ENCODE results near the gene CPEB4.

The CPEB4 gene

DNA sequence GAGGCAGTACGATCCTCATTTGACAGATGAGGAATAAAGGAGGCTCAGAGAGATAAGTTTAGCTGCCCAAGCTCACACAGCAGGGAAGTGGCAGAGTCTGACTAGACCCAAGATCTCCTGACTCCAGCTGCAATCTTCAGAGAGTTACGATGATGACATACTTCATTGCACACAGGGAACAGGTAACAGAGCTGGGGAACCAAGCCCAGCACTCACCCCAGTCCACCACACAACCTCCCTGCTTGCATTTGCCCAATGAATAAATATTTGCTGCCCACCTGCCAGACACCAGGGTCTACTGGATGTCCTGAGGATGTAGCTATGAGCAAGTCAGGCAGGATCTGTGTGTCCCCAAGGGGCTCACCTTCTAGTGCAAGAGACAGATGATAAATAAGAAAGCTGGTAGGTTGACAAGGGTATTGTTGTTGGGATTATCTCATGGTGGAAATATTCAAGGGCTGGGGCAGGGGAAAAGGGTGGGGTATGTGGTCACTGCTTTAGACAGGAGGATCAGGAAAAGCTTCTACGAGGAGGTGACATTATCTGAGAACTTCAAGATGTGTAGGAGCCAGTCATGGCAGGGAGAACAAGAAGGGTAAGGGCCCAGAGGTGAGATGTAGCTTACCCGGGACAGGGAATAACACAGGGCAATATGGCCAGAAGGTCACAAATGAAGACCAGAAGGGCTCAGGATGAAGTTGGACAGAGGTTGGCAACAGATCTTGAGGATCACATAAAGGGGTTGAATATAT is 28.6 kb upstream of the CPEB4 start:
- H3K27ac ChIP-seq (ENCODE audit: insufficient read depth, low read depth, low read length, poor library complexity, severe bottlenecking): no peak overlapping the region

GRCh38 chr5:173862047-173862477 is 26.1 kb upstream of the CPEB4 start:
- H3K4me3 ChIP-seq (ENCODE audit: insufficient read depth, low read depth, low read length): no peak overlapping the region
- no peaks in the 10 kb centered on the region for H3K4me1 ChIP-seq (ENCODE audit: control insufficient read depth, insufficient read depth, low read length)
- WGBS, 2 experiments: 95 to 96% methylated on average over 4 of the region's 4 CpGs
- H3K9me3 ChIP-seq (ENCODE audit: control insufficient read depth, low read length): no peaks in the 10 kb centered on the region
- no peaks in the 10 kb centered on the region for H3K27me3 ChIP-seq (ENCODE audit: control insufficient read depth, insufficient read depth, low read length, poor library complexity, severe bottlenecking)
- H3K36me3 ChIP-seq (ENCODE audit: control insufficient read depth, insufficient read depth, low read length): no peaks in the 10 kb centered on the region
- no peak overlapping the region for H3K27ac ChIP-seq (ENCODE audit: insufficient read depth, low read depth, low read length, poor library complexity, severe bottlenecking)

More for the DNA sequence above, 28.6 kb upstream of the CPEB4 start:
- no peak overlapping the region for H3K4me3 ChIP-seq (ENCODE audit: insufficient read depth, low read depth, low read length)
- no peaks in the 10 kb centered on the region for H3K9me3 ChIP-seq (ENCODE audit: control insufficient read depth, low read length)
- no peaks in the 10 kb centered on the region for H3K27me3 ChIP-seq (ENCODE audit: control insufficient read depth, insufficient read depth, low read length, poor library complexity, severe bottlenecking)
- WGBS, 2 experiments: 89 to 93% methylated on average over 4 of the region's 4 CpGs
- H3K36me3 ChIP-seq (ENCODE audit: control insufficient read depth, insufficient read depth, low read length): no peaks in the 10 kb centered on the region
- peaks cover 5% of the 10 kb centered on the region for H3K4me1 ChIP-seq (ENCODE audit: control insufficient read depth, insufficient read depth, low read length)

DNA sequence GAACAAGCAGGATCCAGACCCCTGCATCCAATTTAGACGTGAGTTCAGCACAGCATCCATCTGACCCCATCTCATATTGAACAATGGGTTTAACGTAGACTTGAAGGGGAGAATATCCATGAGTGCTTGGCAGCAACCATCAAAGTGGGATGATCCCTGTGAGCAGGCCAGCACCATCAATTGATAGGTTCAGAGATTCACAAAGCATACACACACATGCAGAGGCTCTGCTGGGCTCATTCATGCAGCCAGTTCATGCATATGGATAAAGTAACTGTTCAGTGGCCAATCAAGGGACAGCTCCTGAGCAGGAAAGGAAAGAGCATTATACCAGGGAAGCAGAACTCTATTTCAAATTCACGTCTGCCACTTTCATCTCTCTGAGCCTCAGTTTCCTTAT is 24.8 kb upstream of the CPEB4 start:
- no peaks in the 10 kb centered on the region for H3K9me3 ChIP-seq (ENCODE audit: control insufficient read depth, low read length)
- no peak overlapping the region for H3K4me3 ChIP-seq (ENCODE audit: insufficient read depth, low read depth, low read length)
- H3K27ac ChIP-seq (ENCODE audit: insufficient read depth, low read depth, low read length, poor library complexity, severe bottlenecking): no peak overlapping the region
- 86 to 88% methylated on average over 3 of the region's 3 CpGs for WGBS, 2 experiments
- H3K4me1 ChIP-seq (ENCODE audit: control insufficient read depth, insufficient read depth, low read length): no peaks in the 10 kb centered on the region
- no peaks in the 10 kb centered on the region for H3K27me3 ChIP-seq (ENCODE audit: control insufficient read depth, insufficient read depth, low read length, poor library complexity, severe bottlenecking)
- H3K36me3 ChIP-seq (ENCODE audit: control insufficient read depth, insufficient read depth, low read length): no peaks in the 10 kb centered on the region

- Histone ChIP-seq H3K4me1 (ENCODE audit: control insufficient read depth, insufficient read depth, low read length) (no peaks in the 10 kb centered on the region), H3K4me3 (ENCODE audit: insufficient read depth, low read depth, low read length) (no peak overlapping the region), H3K27me3 (ENCODE audit: control insufficient read depth, insufficient read depth, low read length, poor library complexity, severe bottlenecking) (no peaks in the 10 kb centered on the region), H3K36me3 (ENCODE audit: control insufficient read depth, insufficient read depth, low read length) (no peaks in the 10 kb centered on the region), H3K9me3 (ENCODE audit: control insufficient read depth, low read length) (no peaks in the 10 kb centered on the region), H3K27ac (ENCODE audit: insufficient read depth, low read depth, low read length, poor library complexity, severe bottlenecking) (no peak overlapping the region)
- 82% methylated on average over 10 of the region's 10 CpGs for WGBS, 2 experiments
Measured at GRCh38 chr5:173864126-173865050, 23.8 kb upstream of the CPEB4 start.

DNA sequence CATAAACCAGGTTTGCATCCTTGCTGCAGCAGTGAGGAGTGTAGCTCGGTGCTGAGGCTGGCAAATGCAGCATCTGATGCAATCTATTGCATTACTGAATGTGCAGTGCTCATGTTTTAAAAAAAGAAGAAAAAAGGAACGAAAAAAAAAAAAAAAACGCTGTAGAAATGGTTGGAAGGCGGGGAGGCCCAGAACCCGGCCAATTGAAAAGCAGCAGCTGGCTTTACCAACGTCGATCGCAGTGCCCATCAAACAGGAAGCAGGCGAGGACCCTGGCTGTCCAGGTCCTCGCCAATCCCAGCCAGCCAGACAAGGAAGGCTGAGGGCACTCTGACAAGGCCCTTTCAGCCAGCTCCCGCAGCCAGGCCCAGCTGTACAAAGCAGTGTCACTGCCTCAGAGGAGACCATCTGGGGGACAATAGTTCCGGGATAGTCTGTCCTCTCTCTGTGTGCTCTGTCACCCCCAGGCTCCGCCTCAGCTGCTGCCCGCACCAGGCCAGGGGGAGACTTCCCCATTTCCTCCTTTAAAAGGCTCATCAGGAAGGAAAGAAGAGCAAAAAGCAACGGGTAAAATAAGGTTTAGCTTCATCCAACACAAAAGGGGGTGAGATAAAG is 21.8 kb upstream of the CPEB4 start:
- H3K36me3 ChIP-seq (ENCODE audit: control insufficient read depth, insufficient read depth, low read length): no peaks in the 10 kb centered on the region
- no peaks in the 10 kb centered on the region for H3K4me1 ChIP-seq (ENCODE audit: control insufficient read depth, insufficient read depth, low read length)
- H3K27me3 ChIP-seq (ENCODE audit: control insufficient read depth, insufficient read depth, low read length, poor library complexity, severe bottlenecking): no peaks in the 10 kb centered on the region
- 86% methylated on average over 15 of the region's 15 CpGs for WGBS, 2 experiments
- no peaks in the 10 kb centered on the region for H3K9me3 ChIP-seq (ENCODE audit: control insufficient read depth, low read length)
- H3K27ac ChIP-seq (ENCODE audit: insufficient read depth, low read depth, low read length, poor library complexity, severe bottlenecking): no peak overlapping the region
- H3K4me3 ChIP-seq (ENCODE audit: insufficient read depth, low read depth, low read length): no peak overlapping the region

- Histone ChIP-seq H3K4me3 (ENCODE audit: insufficient read depth, low read depth, low read length) (no peak overlapping the region), H3K27ac (ENCODE audit: insufficient read depth, low read depth, low read length, poor library complexity, severe bottlenecking) (no peak overlapping the region), H3K27me3 (ENCODE audit: control insufficient read depth, insufficient read depth, low read length, poor library complexity, severe bottlenecking) (no peaks in the 10 kb centered on the region), H3K4me1 (ENCODE audit: control insufficient read depth, insufficient read depth, low read length) (no peaks in the 10 kb centered on the region), H3K36me3 (ENCODE audit: control insufficient read depth, insufficient read depth, low read length) (no peaks in the 10 kb centered on the region), H3K9me3 (ENCODE audit: control insufficient read depth, low read length) (no peaks in the 10 kb centered on the region)
- 94 to 96% methylated on average over 17 of the region's 17 CpGs for WGBS, 2 experiments
Measured at GRCh38 chr5:173866858-173867679, 21.1 kb upstream of the CPEB4 start.

- no peak overlapping the region for H3K27ac ChIP-seq (ENCODE audit: insufficient read depth, low read depth, low read length, poor library complexity, severe bottlenecking)
- no peaks in the 10 kb centered on the region for H3K4me1 ChIP-seq (ENCODE audit: control insufficient read depth, insufficient read depth, low read length)
- 81 to 88% methylated on average over 7 of the region's 7 CpGs for WGBS, 2 experiments
Measured at GRCh38 chr5:173868096-173868880, 19.9 kb upstream of the CPEB4 start.

GRCh38 chr5:173869316-173869715 is 18.8 kb upstream of the CPEB4 start:
- Histone ChIP-seq H3K27me3 (ENCODE audit: control insufficient read depth, insufficient read depth, low read length, poor library complexity, severe bottlenecking) (no peaks in the 10 kb centered on the region), H3K4me1 (ENCODE audit: control insufficient read depth, insufficient read depth, low read length) (no peaks in the 10 kb centered on the region), H3K27ac (ENCODE audit: insufficient read depth, low read depth, low read length, poor library complexity, severe bottlenecking) (no peak overlapping the region), H3K9me3 (ENCODE audit: control insufficient read depth, low read length) (no peaks in the 10 kb centered on the region), H3K4me3 (ENCODE audit: insufficient read depth, low read depth, low read length) (no peak overlapping the region), H3K36me3 (ENCODE audit: control insufficient read depth, insufficient read depth, low read length) (no peaks in the 10 kb centered on the region)
- 88 to 91% methylated on average over 4 of the region's 4 CpGs for WGBS, 2 experiments

More at GRCh38 chr5:173868096-173868880, 19.9 kb upstream of the CPEB4 start:
- Histone ChIP-seq H3K9me3 (ENCODE audit: control insufficient read depth, low read length) (no peaks in the 10 kb centered on the region), H3K36me3 (ENCODE audit: control insufficient read depth, insufficient read depth, low read length) (no peaks in the 10 kb centered on the region), H3K4me3 (ENCODE audit: insufficient read depth, low read depth, low read length) (no peak overlapping the region), H3K27me3 (ENCODE audit: control insufficient read depth, insufficient read depth, low read length, poor library complexity, severe bottlenecking) (no peaks in the 10 kb centered on the region)

DNA sequence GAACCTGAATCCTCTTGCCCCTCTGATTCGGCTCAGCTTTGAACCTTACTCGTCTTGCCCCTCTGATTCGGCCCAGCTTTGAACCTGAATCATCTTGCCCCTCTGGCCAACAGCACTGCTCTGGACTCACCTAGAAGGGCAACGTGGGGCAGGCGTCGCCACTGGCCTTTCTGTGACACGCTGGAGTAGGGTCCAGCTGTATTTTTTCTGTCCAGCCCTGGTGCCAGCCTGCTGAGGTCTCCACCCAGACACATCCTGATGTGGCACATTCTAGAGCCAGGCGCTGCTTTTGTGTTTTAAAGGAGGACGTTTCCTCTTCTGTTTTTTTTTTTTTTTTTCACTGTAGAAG is 15.2 kb upstream of the CPEB4 start:
- H3K4me1 ChIP-seq (ENCODE audit: control insufficient read depth, insufficient read depth, low read length): no peaks in the 10 kb centered on the region
- no peak overlapping the region for H3K4me3 ChIP-seq (ENCODE audit: insufficient read depth, low read depth, low read length)
- no peak overlapping the region for H3K27ac ChIP-seq (ENCODE audit: insufficient read depth, low read depth, low read length, poor library complexity, severe bottlenecking)
- H3K36me3 ChIP-seq (ENCODE audit: control insufficient read depth, insufficient read depth, low read length): no peaks in the 10 kb centered on the region
- H3K9me3 ChIP-seq (ENCODE audit: control insufficient read depth, low read length): no peaks in the 10 kb centered on the region
- H3K27me3 ChIP-seq (ENCODE audit: control insufficient read depth, insufficient read depth, low read length, poor library complexity, severe bottlenecking): no peaks in the 10 kb centered on the region
- 92 to 96% methylated on average over 8 to 9 of the region's 9 CpGs for WGBS, 2 experiments
